ENCODE data around the gene SLC25A17.
"Not testable (repeated sequence)": the region's sequence is repeated elsewhere in the genome, so short reads cannot be mapped to it uniquely, and the experiment has no call there.

SLC25A17 gene

DNA sequence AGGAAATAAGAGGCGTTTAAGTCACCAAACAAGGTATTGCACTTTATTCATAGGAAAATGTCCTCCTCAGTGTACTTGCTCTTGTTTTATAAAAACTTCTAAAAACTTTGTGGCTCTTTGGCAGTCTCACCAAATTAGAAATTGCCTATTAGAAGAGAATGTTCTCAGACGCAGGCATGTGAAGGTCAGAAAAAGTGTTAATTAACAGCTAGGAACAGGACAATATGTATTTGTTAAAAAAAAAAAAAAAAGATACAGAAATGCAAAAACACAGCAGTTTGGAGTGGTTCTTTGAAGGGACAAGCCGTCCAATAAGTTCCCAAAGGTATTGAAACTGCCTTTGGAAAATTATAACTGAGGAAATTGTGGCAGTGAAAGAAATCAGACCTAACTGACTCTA is 67.9 kb downstream of the SLC25A17 start:
- no peak for DNase-seq

DNA sequence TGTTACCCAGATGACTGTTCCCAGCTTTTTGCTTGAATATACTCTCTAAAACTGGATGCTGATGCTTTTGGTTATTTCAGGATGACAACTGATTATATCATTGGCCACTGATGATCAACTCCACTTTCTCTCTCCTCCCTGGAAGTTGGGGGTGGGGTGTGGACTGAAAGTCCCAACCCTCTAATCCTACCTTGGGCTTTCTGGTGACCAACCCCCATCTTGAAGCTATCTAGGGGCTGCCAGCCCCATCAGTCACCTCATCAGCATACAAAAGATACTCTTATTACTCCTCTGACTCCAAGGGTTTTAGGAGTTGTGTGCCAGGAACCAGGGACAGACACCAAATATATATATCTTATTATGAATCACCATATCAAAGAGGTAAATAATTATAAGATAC is 69.3 kb downstream of the SLC25A17 start:
- no peak for DNase-seq

DNA sequence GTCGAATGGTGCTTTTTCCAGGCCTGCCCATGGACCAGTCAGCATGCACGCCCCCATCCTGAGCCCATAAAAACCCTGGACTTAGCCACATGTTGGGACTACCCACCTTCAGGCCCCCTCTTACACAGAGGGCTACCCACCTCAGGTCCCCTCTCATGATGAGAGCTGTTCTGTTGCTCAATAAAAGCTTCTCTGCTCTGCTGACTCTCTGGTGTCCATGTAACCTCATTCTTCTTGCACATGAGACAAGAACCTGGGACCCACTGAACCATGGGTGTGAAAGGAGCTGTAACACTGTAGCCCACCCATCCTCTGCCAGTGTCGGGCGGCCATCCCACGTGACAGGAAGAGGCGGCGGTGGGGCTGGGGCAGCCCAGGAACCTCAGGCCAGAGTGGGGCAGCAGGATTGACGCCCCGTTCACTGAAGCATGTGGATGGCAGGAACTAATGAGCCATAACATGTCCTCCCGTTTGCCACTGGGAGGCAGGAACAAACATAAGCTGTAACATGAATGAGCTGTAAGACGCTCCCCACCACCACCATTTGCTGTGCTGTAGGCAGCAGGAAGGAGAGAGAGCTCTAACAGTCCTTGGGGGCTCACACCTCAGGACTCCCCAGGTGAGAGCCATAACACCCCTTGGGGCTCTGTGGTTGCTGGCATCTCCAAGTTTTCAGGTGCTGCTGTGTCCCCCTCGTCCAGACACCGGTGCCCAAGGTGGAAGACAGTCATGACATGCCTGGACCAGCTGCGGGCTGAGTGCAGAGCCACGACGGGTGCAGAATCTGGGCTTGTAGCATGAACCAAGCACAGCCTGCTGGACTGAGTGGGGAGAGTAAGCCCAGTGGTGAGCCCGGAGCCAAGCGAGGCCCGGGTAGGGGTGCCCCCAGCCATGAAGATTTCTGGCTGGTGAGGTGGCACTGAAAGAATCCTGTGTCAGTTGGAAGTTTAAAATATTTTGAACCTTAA is 70.5 kb downstream of the SLC25A17 start:
- DNase-seq, result no peak

DNA sequence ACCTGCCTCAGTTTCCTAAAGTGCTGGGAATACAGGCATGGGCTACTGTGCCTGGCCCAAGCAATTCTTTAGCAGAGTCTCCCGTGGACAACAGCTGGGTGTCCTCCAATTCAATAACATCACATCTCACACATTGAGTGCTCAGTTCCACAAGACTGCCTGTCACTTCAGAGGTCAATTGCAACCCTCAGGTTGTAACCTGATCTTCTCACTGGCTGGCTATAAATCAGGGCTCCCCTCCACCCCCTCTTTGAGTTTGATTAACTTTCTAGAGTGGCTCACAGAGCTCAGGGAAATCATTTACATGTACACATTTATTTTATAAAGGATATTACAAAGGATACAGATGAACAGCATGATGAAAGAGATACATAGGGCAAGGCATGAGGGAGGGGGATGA is 71.8 kb downstream of the SLC25A17 start:
- no peak for DNase-seq

DNA sequence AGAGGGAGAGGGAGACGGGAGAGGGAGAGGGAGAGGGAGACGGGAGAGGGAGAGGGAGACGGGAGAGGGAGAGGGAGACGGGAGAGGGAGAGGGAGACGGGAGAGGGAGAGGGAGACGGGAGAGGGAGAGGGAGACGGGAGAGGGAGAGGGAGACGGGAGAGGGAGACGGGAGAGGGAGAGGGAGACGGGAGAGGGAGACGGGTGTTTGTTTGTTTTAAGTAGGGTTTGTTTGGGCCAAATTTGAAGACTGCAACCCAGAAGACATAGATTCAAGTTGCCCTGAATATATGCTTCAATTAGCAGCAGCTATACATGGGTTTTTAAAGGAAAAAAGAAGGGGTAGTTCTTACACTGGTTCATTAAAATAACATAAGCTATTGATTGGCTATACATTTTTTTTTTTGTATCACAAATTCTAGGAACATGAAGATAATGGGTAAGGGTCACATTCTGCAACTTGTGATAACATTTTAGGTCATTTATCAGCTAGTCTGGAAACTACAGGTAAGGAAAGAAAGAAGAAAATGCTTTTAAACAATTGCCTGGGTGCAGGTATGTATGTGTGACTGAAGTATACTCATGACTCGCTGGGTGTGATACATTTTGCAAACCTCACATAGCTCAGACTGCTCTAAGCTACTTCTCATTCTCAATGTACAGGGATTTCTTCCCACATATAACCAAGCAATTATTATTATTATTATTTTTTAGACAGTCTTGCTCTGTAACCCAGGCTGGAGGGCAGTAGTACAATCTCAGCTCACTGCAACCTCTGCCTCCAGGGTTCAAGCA is 72.5 kb downstream of the SLC25A17 start:
- no peak for DNase-seq

DNA sequence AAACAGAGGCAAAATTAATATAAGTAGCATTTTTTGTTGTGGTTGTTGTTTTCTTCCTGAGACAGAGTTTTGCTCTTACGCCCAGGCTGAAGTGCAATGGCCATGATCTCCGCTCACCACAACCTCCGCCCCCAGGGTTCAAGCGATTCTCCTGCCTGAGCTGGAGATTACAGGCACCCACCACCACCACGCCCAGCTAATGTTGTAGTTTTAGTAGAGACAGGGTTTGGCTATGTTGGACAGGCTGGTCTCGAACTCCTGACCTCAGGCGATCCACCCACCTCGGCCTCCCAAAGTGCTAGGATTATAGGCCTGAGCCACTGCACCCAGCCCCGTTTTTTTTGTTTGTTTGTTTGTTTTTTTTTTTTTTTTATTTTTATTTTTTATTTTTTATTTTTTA is 75.4 kb downstream of the SLC25A17 start:
- DNase-seq, result no peak

DNA sequence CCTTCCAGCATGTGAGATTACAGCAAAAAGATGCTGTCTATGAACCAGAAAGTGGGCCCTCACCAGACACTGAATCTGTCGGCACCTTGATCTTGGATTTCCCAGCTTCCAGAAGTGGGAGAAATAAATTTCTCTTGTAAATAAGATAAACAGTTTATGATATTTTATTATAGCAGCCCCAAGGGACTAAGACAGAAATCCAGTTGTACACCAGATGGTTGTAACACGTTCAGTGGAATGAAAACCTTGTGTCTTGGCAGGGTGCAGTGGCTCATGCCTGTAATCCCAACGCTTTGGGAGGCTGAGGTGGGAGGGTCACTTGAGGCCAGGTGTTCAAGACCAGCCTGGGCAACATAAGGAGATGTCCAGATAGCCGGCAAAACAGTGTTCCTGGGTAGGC is 78.0 kb downstream of the SLC25A17 start:
- no peak for DNase-seq

DNA sequence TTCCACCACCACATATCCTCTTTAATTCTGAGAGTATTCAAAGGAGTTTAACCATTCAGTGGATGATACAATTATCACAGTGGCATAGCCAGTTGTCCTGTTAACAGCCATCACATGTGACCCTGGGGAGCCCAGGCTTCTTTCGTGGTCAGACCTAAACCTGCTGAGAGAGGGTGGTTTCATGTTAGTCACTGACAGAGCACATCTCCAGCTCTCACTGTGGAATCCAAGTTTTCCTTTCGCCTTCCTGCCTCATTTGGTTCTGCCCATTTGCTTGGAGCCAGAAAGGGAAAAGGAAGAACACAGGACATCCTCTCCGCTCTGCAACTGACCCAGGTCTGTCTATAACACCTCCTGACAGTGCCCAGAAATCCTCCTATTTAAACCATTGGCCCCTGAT is 79.4 kb downstream of the SLC25A17 start:
- no peak for DNase-seq

DNA sequence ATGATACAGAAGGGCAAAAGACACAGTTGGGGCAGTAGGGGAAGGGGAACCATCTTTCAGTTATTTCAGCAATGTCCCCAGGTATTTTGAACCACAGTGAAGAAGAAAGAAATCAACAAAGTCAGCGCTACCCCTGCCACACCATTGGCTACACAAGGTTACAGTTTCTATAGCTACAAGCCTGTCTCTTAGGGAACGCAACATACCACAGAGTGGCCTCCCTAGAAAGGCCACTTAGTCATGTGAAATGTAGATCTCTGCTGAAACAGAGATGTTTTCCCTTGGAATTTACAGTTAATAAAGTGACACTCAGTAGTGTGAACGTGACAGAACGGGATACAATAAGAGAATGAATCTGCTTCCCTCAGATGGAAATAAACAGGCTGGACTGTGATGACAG is 85.2 kb downstream of the SLC25A17 start:
- DNase-seq, result no peak

DNA sequence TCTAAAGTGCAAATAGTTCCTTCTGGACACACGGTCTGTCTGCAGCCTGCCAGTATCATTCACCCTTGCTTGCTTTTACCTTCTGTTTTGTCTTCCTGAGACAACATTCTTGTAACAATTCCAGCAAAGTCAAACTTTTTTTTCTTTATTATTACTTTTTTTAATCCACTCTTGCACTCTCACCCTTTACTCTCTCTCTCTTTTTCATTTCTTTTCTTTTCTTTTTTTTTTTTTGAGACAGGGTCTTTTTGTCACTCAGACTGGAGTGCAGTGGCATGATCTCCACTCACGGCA is 86.2 kb downstream of the SLC25A17 start:
- no peak for DNase-seq

DNA sequence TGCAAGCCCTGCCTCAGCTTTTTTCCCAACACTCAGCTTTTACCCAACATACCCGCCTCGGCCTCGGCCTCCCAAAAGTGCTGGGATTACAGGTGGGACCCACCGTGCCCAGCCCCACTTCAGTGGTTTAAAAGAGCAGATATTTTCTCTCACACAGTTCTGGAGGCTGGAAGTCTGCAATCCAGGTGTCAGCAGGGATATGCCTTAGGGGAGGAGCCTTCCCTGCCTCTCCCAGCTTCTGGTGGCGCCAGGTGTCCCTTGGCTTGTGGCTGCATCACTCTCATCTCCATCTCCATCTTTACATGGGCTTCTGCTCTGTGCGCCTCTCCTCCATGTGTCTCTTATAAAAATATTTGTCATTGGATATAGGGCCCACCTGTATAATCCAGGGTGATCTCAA is 89.9 kb downstream of the SLC25A17 start:
- DNase-seq, result no peak

DNA sequence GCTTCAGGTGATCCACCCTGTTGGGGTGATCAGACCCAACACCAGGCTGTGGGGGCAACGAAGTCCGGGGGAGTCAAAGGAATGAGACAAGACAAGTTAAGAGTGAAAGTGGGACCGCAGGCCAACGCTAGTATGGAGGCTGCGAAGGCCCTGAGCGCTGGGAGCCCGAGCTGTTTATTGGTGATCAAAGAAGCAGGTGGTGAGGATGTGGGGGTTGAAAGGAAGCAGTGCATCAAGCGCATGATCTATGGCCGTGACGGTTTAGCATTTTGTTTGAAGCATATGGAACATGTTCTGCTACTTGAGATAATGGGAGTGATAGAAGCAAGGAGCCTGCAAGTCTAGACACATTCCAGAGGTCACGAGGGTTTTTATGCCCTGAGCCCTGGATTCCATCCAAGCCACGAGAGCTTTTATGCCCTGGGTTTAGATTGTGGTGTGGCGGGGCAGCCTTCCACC is 90.4 kb downstream of the SLC25A17 start:
- DNase-seq, result no peak

DNA sequence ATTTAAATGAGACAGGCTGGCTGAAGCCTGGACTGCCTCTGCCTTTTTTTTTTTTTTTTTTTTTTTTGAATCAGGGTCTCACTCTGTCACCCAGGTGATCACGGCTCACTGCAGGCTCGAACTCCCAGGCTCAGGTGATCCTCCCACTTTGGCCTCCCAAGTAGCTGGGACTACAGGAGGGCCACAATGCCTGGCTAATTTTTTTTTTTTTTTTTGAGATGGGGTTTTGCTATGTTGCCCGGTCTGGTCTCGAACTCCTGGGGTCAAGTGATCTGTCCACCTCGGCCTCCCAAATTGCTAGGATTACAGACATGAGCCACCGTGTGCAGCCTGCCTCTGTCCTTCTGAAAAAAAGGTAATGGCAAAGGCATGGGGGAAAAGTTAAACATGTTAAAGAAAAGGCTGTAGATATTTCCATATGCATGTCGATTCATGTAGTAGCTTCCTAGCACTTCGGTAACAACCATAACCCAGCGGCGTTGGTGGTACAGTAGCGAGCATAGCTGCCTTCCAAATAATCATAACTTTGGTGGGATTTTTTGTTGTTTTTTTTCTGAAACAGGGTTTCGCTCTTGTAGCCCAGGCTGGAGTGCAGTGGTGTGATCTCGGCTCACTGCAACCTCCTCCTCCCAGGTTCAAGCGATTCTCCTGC is 91.1 kb downstream of the SLC25A17 start:
- DNase-seq, result no peak

DNA sequence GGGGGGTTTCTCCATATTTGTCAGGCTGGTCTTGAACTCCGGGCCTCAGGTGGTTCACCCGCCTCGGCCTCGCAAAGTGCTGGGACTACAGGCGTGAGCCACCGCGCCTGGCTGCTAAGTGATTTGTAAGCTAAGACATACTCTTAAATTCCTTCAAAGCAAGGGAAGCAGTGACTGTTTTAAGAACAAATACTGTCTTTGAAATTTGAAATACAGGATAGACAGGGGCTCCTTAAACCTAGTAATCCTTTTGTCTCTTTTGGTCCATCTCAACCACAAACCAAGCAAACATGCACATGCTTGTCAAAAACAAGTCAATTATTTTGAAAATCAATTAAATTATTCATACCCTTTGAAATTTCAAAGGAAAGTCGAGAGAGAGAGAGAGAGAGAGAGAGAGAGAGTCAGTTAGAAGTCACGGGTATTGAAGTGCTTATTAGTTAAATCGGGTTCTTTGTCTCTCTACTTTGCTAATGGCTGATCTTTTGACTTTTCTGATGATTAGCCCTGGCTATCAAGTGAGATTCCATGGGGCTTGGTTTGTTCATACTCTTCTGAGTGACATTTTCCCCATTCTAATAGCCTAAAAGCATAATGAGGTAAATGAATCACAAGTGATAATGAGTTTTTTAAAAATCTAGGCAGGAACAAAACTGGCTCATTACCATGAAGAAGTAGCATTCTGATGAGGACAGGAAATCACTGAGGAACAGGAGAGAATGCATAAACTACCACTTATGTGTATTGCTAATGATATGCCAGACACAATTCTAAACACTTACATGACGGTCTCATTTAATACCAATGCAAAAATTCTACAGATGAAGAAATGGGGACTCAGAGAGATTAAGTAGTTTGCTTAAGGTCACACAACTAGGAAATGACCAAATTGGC is 91.8 kb downstream of the SLC25A17 start:
- no peak for DNase-seq

DNA sequence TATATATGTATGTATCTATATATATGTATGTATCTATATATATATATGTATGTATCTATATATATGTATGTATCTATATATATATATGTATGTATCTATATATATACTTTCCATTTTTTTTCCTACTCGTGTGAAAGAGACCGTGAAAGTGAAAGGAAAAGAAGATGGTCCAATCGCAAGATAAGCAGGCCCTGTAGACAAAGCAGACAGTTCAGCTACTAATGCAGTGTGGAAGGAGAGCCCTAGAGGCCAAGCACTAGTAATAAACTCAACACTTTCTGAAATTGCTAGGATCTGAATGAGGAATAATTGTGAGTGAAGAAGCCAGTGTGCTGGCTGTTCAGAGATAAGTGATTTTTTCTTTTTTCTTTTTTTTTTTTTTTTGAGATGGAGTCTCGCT is 92.6 kb downstream of the SLC25A17 start:
- no peak for DNase-seq

DNA sequence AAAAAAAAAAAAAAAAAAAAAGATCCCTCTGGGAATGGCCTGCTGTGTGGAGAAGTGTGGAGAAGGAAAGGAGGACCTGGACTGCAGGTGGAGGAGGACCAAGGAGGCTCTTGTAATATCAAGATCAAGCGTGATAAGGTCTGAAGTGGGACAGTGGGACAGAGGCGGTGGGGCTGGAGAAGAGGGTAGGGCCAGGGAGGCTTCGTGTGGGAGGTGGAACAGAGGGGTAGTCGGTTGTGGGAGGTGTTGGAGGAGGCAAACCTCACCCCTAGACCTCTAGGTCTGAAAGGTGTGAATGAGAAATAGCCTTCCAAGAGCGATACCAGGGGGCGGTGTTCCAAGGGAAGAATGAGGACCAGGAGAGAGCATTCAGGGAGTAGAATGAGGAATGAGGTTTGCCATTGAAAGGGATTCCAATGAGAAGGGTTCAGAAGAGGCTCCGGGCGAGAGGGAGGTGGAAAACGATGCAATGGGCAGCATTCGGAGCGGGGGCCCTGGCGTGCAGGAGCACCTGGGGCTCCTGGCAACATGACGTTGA is 95.7 kb downstream of the SLC25A17 start:
- DNase-seq, result no peak

DNA sequence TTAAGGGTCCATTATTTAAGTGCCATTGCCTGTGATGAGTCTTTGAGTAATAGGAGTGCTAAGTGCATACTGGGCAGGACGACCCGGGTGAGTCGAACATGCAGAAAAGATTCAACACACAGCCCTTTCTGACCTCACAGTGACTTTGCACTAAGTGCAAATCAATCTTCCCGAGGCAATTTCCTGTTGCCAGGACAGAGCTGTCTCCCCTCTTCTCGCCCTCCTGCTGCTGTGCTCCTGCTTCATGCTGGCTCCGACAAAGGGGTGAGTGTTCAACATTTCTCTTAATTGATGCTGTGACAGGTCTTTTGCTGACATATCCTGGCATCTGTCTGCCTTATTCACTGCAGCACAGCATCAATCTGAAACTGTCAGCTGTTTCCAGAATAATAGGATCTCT is 97.9 kb downstream of the SLC25A17 start:
- DNase-seq, result peak; percentile 11 to 32

DNA sequence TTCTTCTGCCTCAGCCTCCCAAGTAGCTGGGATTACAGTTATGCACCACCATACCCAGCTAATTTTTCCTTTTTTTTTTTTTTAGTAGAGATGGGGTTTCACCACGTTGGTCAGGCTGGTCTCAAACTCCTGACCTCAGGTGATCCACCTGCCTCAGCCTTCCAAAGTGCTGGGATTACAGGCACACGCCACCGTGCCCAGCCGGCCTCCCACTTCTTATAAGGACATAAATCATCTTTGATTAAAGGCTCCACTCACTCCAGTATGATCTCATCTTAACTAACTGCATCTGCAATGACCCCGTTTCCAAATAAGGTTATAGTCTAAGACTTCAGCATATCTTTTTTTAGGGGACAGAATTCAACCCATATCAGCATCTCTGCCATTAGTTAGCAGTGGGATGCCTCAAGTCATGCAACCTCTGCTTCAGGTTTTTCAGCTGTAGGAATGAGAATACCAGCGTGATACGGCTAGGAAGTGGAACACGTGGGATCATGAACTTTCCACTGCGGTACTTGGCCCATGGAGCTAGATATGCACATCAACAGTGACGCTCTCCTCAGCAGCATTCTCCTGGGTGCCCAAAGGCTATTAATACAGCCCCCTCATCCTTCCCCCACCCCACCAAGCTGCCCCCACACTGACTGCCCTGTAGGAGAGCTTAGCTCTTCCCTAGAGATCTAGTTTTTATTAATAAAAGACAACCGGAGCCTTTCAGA is 98.4 kb downstream of the SLC25A17 start:
- DNase-seq, result no peak

DNA sequence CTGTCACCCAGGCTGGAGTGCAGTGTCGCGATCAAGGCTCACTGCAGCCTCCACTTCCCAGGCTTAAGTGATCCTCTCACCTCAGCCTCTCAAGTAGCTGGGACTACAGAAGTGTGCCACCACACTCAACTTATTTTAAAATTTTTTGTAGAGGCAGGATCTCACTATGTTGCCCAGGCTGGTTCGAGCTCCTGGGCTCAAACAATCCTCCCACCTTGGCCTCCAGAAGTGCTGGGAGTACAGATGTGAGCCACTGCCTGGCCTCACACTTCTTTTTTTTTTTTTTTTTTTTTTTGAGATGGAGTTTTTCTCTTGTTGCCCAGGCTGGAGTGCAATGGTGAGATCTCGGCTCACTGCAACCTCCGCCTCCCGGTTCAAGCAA is 99.0 kb downstream of the SLC25A17 start:
- DNase-seq, result not testable (repeated sequence)
